ENCODE results near the gene LRRC8D.

Gene LRRC8D

GRCh38 chr1:89807983-89808382 lies 12.8 kb upstream of the LRRC8D start:
- no peak for DNase-seq

DNA sequence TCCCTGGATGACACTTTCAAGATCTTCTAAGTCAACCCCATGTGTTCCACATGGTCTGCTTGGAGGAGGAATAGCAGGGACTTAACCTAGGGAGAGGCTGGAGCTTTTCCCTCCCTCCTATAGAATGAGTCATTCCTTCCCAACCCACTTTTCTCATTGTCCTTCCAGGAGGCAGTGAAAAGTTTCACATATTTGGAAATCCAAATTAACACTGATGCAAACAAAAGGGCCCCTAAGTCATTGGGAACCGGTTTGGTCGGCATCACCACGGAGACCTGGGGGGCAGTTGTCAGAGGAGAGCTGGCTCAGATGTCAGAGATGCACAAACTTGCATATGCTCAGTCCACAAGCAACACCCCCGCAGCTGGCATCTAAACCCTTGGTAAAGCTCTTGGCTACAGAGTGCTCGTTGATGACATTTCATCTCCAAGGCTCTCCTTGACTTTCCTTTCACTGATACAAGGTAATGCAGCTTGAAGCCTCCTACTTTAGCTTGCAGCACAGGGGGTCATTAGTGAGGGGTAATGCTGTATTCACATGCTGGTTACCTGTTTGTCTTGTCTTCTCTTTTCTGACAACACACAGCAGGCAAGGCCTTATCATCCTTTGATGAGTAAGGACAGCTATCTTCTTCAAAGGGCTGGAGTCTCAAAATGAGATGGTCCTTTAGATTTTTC lies 12.3 kb upstream of the LRRC8D start:
- DNase-seq: peak; percentile 73

- DNase-seq: peak; percentile 79
Measured at GRCh38 chr1:89809556-89809955, 11.3 kb upstream of the LRRC8D start.

DNA sequence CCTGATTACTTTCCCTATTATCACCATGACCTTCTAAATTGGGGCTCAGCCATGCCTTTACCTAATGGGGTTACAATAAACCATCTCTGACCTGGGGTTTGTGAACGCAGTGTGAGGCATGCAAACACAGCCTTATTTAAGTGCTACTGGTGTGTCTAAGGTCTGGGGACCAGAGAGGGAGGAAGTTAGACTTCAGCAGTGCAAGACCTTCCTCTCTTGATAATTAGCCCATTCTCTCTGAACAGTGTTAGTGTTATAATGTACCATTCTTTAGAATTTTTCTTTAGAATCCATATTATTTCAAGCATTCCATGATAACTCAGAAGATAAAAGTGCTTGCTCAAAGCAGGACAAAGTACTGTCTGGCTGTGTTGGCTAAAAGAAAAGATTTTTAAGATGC lies 10.5 kb upstream of the LRRC8D start:
- no peak for DNase-seq

DNA sequence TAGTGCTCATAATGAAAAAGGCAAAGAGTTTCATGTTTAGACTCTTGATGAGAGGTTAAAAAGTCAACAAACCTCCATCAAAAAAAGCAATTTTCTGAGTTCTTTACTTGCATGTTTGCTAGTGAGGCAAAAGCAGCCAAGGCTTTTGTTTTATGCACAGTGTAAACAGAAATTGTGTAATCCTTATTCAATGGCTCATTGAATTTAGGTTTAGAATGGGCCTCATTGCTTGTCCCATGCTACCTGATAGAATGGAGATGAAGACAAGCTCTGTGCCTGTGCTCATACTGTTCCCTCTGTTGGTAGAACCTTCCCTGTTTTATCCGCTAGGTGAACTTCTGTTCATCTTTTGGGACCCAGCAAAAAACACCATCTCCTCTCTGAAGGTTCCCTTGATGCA lies 10.0 kb upstream of the LRRC8D start:
- DNase-seq: no peak

DNA sequence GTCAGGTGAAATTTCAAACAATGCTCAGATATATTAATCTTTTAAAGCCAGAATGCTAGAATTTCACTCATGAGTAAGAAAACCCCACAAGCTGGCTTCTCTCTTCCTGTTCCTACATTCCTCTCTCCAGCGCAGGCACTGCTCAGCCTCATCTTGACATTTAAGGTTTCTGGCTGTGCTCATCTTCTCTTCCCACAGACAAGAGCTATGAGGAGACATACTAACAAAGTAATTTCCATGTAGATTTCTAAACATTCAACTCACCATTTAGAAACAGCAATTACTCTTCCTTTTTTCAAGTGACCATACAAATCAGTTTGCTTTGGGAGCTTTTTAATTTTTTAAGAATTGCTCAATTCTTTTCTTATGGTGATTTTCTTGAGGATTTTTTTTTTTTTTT lies 7.8 kb upstream of the LRRC8D start:
- no peak for DNase-seq

GRCh38 chr1:89815040-89815439 lies 5.8 kb upstream of the LRRC8D start:
- DNase-seq: no peak

GRCh38 chr1:89815611-89816010 lies 5.2 kb upstream of the LRRC8D start:
- no peak for DNase-seq

DNA sequence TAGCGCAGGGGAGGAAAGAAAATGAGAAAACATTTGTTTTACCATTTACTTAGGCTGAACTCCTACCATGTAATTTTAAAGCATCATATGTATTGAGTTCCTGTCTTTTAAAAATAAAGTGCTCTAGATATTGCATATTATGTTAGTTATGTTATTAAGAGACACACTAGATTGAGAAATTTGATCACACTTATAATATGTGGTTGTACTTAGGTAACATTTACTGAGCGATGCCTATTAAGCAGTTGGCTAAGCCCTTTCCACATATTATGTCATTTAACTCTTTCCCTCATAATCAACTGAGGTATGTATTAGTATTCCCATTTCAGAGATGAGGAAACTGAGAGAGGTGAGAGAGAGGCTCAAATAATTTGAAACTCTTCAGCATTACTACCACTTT lies 4.5 kb upstream of the LRRC8D start:
- no peak for DNase-seq

- DNase-seq: peak; percentile 22
Measured at GRCh38 chr1:89821322-89822108, 683 bp downstream of the LRRC8D start.

GRCh38 chr1:89822109-89822962 lies 1.5 kb downstream of the LRRC8D start:
- no peak for DNase-seq

DNA sequence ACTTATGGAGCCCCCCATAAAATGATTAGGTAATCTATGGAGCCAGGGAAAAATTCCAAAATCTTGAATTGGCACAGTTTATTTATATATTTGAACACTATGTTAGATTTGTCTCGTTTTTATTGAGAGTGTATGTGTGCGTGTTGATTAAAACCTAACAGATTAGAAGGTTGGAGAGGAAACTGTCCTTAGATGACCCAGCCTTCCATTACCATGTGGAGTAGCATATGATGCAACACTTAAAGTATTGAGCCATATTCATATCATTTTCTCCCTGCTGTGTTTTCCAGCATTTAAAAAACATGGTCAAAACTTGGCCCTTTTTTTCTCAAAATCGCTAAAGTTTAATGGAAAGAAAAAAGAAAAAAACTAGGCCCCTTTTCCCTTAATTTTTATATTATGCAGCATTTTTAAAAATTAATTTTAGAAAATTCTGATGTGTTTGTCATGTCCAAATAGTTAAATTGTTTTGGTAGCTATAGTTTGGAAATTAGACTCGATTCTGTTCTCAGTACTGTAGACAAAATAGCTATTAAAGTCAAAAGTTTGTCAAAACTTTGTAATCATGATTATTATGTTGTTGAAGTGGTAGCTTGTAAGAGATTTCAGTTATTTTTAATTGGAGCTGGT lies 2.3 kb downstream of the LRRC8D start:
- peak; percentile 66 for DNase-seq

DNA sequence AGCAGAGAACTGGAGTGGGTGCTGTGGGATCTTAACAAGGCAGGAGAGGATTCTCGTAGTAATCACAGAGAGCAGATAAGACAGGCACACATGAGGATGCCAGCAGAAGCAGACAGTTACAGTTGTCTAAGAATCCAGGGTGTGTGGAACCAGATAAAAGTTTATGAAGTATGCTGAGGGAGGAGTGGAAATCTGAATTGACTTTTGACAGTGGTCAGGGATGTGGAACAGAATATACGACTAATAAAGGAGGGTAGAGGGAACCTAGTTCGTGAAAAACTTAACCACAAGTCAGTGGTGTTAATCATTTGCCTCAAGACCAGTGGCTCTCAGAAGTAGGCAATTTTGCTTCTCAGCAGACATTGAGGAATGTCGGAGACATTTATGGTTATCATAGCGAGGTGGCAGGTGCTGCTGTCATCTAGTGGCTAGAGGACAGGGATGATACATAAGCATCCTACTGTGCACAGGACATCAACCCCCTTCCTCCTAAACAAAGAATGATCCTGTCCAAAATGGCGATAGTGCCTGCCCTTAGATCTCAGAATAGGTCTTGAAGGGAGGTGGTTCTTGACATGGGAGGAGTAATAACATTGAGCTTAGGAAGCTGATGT lies 3.0 kb downstream of the LRRC8D start:
- no peak for DNase-seq

DNA sequence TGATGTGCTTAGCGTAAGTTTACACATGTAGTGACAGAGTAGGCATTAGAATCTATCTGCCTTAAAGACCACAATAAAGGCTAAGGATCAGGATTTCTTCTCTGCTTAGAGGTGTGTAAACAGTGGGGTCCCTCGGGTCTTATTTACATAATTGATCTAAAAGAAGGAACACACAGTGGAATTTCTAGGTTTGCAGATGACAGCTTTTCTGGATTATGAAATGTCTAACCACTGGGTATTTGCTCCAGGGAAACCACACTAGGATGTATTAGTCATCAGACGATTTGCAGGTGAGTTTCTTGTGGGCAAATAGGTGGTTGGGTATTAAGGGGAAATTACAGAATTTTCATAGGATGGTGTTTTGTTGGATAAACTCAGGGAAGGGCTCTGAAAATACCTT lies 5.8 kb downstream of the LRRC8D start:
- no peak for DNase-seq

GRCh38 chr1:89827330-89827729 lies 6.5 kb downstream of the LRRC8D start:
- DNase-seq: no peak

DNA sequence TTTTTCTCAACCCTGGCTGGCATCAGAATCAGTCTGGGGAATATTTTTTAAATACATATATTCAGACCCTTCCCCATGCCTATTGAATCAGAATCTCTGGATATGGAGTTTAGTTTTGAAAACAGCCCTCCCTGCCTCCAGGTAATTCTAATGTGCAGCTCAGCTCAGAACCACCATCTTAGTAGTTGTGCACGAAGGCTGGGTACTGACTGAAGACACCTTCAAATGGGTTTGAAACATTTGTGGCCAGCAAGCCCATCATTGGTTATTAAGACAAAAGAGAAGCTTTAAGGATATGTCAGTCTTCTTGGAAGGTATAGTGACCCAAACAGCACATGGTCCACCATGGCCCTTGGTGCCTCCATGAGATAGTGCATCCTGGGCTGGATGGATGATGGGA lies 7.1 kb downstream of the LRRC8D start:
- no peak for DNase-seq

- DNase-seq: no peak
Measured at GRCh38 chr1:89829186-89829585, 8.4 kb downstream of the LRRC8D start.

DNA sequence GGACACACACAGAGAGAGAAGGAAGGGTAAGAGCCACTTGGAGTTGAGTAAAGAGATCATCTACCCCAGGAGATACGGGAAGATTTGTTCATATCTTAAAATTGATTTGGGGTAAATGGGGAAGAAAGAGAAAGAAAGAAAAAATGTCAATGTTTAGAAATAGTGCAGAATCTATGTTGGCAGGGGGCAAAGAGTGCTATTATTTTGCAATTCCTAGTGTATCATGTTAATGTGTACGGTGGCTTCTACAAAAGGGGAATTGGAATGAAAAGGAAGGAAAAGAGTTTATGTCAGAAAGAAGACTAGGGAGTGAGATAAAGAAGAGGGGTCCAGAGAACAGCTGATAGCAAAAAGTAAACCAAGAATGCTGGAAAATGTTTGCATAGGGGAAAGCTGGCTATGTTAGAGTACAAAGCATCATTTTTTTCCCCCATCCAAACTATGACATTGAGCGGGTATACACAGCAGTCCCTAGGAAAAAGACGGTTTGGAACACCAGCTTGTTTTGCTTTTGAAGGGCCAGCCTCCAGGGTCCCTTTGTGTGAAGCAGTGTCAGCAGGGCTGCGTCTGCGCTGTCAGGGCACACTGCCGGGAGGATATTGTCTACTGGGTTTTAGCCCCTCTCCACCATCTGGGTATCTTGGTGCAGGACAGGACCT lies 10.8 kb downstream of the LRRC8D start:
- DNase-seq: no peak

DNA sequence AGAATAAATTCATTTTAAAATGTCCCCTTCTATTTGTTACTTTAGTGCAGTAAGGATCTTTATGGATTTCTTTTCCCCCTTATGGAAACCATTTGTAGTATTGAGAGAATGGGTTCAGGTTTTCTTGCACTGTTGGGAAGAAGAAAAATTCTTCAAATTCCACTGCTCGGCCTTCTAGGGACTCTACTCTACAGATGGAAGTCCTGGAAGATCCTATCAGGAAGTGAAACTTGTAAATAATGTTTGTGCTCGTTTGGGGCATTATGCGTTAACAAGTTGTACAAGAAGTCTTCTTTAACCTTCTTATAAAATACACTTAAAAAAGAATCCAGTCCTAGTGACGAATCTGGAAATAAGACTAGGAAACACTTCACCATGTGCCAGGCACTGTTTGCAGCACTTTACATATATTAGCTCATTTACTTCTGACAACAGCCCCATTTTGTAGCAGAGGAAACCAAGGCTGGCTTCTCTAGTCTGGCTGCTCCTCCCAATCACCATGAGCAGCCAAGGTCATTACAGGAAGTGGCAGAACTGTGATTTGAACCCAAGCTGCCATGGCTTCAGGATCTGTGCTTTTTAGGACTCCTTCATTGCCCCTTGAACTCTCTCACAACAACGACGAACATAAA lies 11.8 kb downstream of the LRRC8D start:
- no peak for DNase-seq

DNA sequence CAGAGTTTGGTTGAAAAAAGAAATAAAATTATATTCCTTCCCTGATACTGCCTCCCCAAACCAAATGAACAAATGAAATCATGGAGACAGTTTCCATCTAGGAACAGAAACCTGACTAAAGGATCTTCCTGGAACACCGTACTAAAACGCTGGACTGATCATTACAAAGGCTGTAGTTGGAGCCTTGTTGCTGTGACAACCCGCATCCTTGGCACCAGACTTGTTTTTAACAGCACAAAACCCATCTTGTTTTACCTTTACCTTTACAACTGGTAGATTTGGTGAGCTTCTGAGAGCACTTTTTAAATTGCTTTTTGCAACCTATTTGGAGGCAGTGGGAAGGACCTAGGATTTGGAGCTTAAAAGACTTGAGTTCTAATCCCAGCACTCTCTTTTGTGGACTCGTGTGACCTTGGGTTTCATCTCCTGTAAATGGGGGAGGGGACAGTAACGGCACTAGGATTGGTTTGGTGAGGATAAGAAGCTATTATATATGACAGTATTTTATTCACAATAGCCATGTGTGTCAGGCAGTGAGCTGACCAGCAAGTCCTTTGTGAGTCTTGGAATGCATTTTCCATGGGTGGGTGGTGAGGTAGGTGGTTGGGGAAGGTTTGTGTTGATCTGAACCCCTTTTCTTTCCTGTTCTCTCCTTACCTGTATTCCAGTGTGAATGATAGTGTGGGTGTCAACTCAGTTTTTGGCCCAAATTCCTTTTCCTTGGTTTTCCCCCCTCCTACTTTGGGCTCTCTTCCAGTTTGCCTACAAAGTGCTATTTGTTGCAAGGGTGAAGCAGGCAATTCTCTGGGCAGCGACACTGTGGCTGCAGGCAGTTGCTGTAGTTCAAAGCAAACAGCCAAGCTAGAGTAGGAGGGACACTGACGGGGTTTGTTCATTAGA lies 12.6 kb downstream of the LRRC8D start:
- DNase-seq: no peak
